PC-3 (cell line): ENCODE measurements around the gene LMCD1. TPM values are rescaled to one million over a fixed set of nuclear protein-coding genes. Genes with fewer than 3 reads are reported as not detected.

Experiments used
- ATAC-seq: fragments of 200-7000 bp; cut with Tn5 transposase; 2 replicates; pipeline ENCODE4 v1.9.1; 2020; ENCODE audit warnings: mild to moderate bottlenecking, moderate library complexity
- BruUV-seq: library from RNA; stranded (reverse); fragments of 400-500 nt; replicated peaks from 2 replicates; lab custom pipeline; 2021; lab: Mats Ljungman, UMichigan
- CTCF ChIA-PET: fragments of 300-600 bp; sonication (Branson Sonifier 250); formaldehyde crosslinking; loops from one replicate; lab custom pipeline; 2022; ENCODE audit warnings: antibody characterized with exemption; lab: Charles Lee
- POLR2A ChIA-PET: fragments of 300-600 bp; sonication (Branson Sonifier 250); formaldehyde crosslinking; loops from one replicate; lab custom pipeline; 2022; ENCODE audit warnings: antibody characterized with exemption; ENCODE audit not compliant: unreplicated experiment; lab: Charles Lee
- DNase-seq: peaks from one replicate; pipeline ENCODE4 v3.0.0-alpha.2; 2015
- H2AFZ ChIP-seq: fragments of 300-600 bp; sonication (generic); 2 replicates; pipeline ENCODE4 v1.6.0; 2016; ENCODE audit warnings: antibody characterized with exemption, low read length
- H3F3A ChIP-seq: fragments of 300-600 bp; sonication (generic); one replicate; pipeline ENCODE4 v1.6.0; 2017; ENCODE audit warnings: antibody characterized with exemption, low read length, control low read depth, mild to moderate bottlenecking; ENCODE audit not compliant: unreplicated experiment
- H3K27ac ChIP-seq: fragments of 300-600 bp; sonication (generic); 2 replicates; pipeline ENCODE4 v1.5.1; 2016; ENCODE audit warnings: mild to moderate bottlenecking, low read length
- H3K27me3 ChIP-seq: fragments of 300-600 bp; sonication (generic); 2 replicates; pipeline ENCODE4 v1.6.1; 2016; ENCODE audit warnings: low read length, mixed read lengths
- H3K36me3 ChIP-seq: fragments of 300-600 bp; sonication (generic); 2 replicates; pipeline ENCODE4 v1.6.1; 2016; ENCODE audit warnings: low read depth, mixed run types, low read length, mixed read lengths
- H3K4me1 ChIP-seq: fragments of 300-600 bp; sonication (generic); 2 replicates; pipeline ENCODE4 v1.5.1; 2016; ENCODE audit warnings: low read length; ENCODE audit not compliant: insufficient read depth
- H3K4me2 ChIP-seq: fragments of 300-600 bp; sonication (generic); 2 replicates; pipeline ENCODE4 v1.6.0; 2016; ENCODE audit warnings: low read length
- H3K4me3 ChIP-seq: fragments of 300-600 bp; sonication (generic); 2 replicates; pipeline ENCODE4 v1.5.1; 2016; ENCODE audit warnings: mild to moderate bottlenecking, low read length, mixed read lengths
- H3K79me2 ChIP-seq: fragments of 300-600 bp; sonication (generic); 2 replicates; pipeline ENCODE4 v1.6.1; 2017; ENCODE audit warnings: low read length, mixed read lengths
- H3K9ac ChIP-seq: fragments of 300-600 bp; sonication (generic); 2 replicates; pipeline ENCODE4 v1.6.0; 2016; ENCODE audit warnings: mild to moderate bottlenecking, low read length
- H3K9me2 ChIP-seq: fragments of 300-600 bp; sonication (generic); replicated peaks from 2 replicates; pipeline ENCODE4 v1.6.1; 2016; ENCODE audit warnings: mixed run types, low read length, mixed read lengths
- H3K9me3 ChIP-seq: fragments of 300-600 bp; sonication (generic); 2 replicates; pipeline ENCODE4 v1.6.1; 2016; ENCODE audit warnings: low read length, mixed read lengths
- H4K20me1 ChIP-seq: fragments of 300-600 bp; sonication (generic); 2 replicates; pipeline ENCODE4 v1.6.1; 2016; ENCODE audit warnings: low read length, mixed read lengths
- EZH2 ChIP-seq: fragments of 300-600 bp; sonication (generic); IDR thresholded peaks from one replicate; pipeline ENCODE4 v1.6.1; 2017; ENCODE audit warnings: antibody characterized with exemption, mild to moderate bottlenecking, low read length; ENCODE audit not compliant: unreplicated experiment
- EZH2phosphoT487 ChIP-seq: fragments of 300-600 bp; sonication (generic); IDR thresholded peaks from 2 replicates; pipeline ENCODE4 v1.6.1; 2018; ENCODE audit warnings: mild to moderate bottlenecking, antibody characterized with exemption, low read length, borderline replicate concordance
- intact Hi-C: fragments of 100-400 bp; cut with micrococcal nuclease; formaldehyde crosslinking; loops from 2 replicates; pipeline ENCODE4 v1.9.0; 2023
- total RNA-seq: library from RNA; depleted of rRNA; stranded (reverse); fragments of >200 nt; gene quantifications from 2 replicates; pipeline ENCODE4 v1.2.3, GENCODE V29; 2014
- TF ChIP-seq, protein P1 (sequence below): fragments of 300-600 bp; sonication (generic); conservative IDR thresholded peaks from 2 replicates; pipeline ENCODE4 v1.5.1; 2017; ENCODE audit warnings: antibody characterized with exemption, low read depth, mild to moderate bottlenecking, low read length

Gene LMCD1
- total RNA-seq, 1 experiment from 2014 or later: 9.1 TPM

- peaks cover 75% of the 10 kb centered on the region for H3K4me1 ChIP-seq
- H3K9ac ChIP-seq: no peak overlapping the region
- H3F3A ChIP-seq: peaks cover 17% of the 10 kb centered on the region
- ATAC-seq (no peak), DNase-seq (no peak)
- no TSS peak for BruUV-seq
- CTCF ChIA-PET: no interaction called here
- H3K4me2 ChIP-seq: no peak overlapping the region
- no peaks in the 10 kb centered on the region for H3K27me3 ChIP-seq
- H3K4me3 ChIP-seq: no peak overlapping the region
- no peaks in the 10 kb centered on the region for H3K9me3 ChIP-seq
- POLR2A ChIA-PET: no interaction called here
- TF ChIP-seq EZH2phosphoT487: no peak
- no peak for TF ChIP-seq EZH2
- TF ChIP-seq, protein P1, sequence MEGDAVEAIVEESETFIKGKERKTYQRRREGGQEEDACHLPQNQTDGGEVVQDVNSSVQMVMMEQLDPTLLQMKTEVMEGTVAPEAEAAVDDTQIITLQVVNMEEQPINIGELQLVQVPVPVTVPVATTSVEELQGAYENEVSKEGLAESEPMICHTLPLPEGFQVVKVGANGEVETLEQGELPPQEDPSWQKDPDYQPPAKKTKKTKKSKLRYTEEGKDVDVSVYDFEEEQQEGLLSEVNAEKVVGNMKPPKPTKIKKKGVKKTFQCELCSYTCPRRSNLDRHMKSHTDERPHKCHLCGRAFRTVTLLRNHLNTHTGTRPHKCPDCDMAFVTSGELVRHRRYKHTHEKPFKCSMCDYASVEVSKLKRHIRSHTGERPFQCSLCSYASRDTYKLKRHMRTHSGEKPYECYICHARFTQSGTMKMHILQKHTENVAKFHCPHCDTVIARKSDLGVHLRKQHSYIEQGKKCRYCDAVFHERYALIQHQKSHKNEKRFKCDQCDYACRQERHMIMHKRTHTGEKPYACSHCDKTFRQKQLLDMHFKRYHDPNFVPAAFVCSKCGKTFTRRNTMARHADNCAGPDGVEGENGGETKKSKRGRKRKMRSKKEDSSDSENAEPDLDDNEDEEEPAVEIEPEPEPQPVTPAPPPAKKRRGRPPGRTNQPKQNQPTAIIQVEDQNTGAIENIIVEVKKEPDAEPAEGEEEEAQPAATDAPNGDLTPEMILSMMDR: no peak
- H3K27ac ChIP-seq: no peak overlapping the region
- H3K9me2 ChIP-seq: no peaks in the 10 kb centered on the region
- H4K20me1 ChIP-seq: no peaks in the 10 kb centered on the region
- no peaks in the 10 kb centered on the region for H3K36me3 ChIP-seq
- no peak overlapping the region for H2AFZ ChIP-seq
- intact Hi-C loops: no loop called here
- no peaks in the 10 kb centered on the region for H3K79me2 ChIP-seq
These were observed 3.0 kb downstream of the LMCD1 start for GRCh38 chr3:8504611-8504973.

DNA sequence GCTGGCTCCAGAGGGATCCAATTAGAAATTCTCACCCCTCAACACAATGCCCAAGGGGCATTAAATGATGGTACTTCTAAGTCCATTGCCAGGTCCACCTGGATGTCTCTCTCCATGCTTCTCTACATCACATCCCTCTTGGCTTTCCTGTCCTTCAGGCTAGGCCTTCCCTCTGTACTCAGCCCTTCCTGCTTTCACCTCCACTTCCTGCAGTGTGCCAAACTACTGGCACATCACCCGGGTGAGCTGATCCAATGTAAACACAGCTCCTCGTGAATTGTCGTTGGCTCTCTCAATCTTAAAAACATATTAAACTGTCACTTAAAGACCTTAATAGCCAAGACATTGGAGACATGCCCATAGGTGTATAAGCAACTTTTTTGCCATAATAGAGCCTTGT, 4.0 kb downstream of the LMCD1 start:
- intact Hi-C loops: loop anchor here (1.0 to 5.0 kb wide), 4 partner anchors 22 to 122 kb away; no protein-coding TSS in a partner anchor
- Histone ChIP-seq H3K4me3 (peak overlapping the region; percentile 16; the same call in 1 of the 2 replicates), H3K9ac (no peak overlapping the region), H3K36me3 (no peaks in the 10 kb centered on the region), H3K27ac (peak overlapping the region; percentile 67), H3K4me2 (peak overlapping the region; percentile 72), H3K79me2 (no peaks in the 10 kb centered on the region), H2AFZ (no peak overlapping the region), H3K9me3 (no peaks in the 10 kb centered on the region), H4K20me1 (no peaks in the 10 kb centered on the region), H3K4me1 (peaks cover 75% of the 10 kb centered on the region), H3K9me2 (no peaks in the 10 kb centered on the region), H3F3A (peaks cover 10% of the 10 kb centered on the region), H3K27me3 (no peaks in the 10 kb centered on the region)
- TF ChIP-seq, protein P1: no peak
- no peak for TF ChIP-seq EZH2
- no peak for TF ChIP-seq EZH2phosphoT487
- ChIA-PET POLR2A (no interaction called here), CTCF (no interaction called here)
- no TSS peak for BruUV-seq
- peak; percentile 55 for ATAC-seq
- peak; percentile 90 for DNase-seq

- H3K4me2 ChIP-seq: peak overlapping the region; percentile 72
- no peaks in the 10 kb centered on the region for H3K79me2 ChIP-seq
- peak overlapping the region; percentile 5; the same call in 1 of the 2 replicates for H3K9ac ChIP-seq
- H3K9me3 ChIP-seq: no peaks in the 10 kb centered on the region
- peaks cover 10% of the 10 kb centered on the region for H3F3A ChIP-seq
- H3K27me3 ChIP-seq: no peaks in the 10 kb centered on the region
- CTCF ChIA-PET: no interaction called here
- DNase-seq (peak; percentile 90), ATAC-seq (peak; percentile 35)
- BruUV-seq: no TSS peak
- no peak overlapping the region for H2AFZ ChIP-seq
- H3K27ac ChIP-seq: peak overlapping the region; percentile 67
- H3K4me1 ChIP-seq: peaks cover 70% of the 10 kb centered on the region
- POLR2A ChIA-PET: interaction anchor here (0.6 kb wide), 1 partner anchor 61 kb away, joined by 3 read pairs; no protein-coding TSS in a partner anchor
- H3K36me3 ChIP-seq: no peaks in the 10 kb centered on the region
- intact Hi-C loops: loop anchor here (5.0 kb wide), 1 partner anchor 121 kb away; no protein-coding TSS in a partner anchor
- TF ChIP-seq EZH2phosphoT487 (no peak), EZH2 (no peak)
- TF ChIP-seq, protein P1: no peak
- no peaks in the 10 kb centered on the region for H3K9me2 ChIP-seq
- peak overlapping the region; percentile 16 for H3K4me3 ChIP-seq
- no peaks in the 10 kb centered on the region for H4K20me1 ChIP-seq
These were observed 5.0 kb downstream of the LMCD1 start for GRCh38 chr3:8506571-8507061.
